T-helper 1 cell treated with Interleukin-12 subunit alpha and Interleukin-12 subunit beta and Interleukin-4 antibody, amounts not matched to agents 30 μg/mL and 1 μg/mL, for 36 hours (primary cell): ENCODE measurements around the gene SGCG.
"Not testable (repeated sequence)": the region's sequence is repeated elsewhere in the genome, so short reads cannot be mapped to it uniquely, and the experiment has no call there.

Source experiments
- H3K27ac Mint-ChIP-seq: one replicate; pipeline ENCODE4 v1.8.0; 2021; ENCODE audit warnings: mild to moderate bottlenecking, mixed read lengths
- H3K27me3 Mint-ChIP-seq: one replicate; pipeline ENCODE4 v1.8.0; 2021; ENCODE audit warnings: low read depth, mixed read lengths
- H3K36me3 Mint-ChIP-seq: one replicate; pipeline ENCODE4 v1.8.0; 2021; ENCODE audit warnings: low read depth, mixed read lengths
- H3K4me1 Mint-ChIP-seq: one replicate; pipeline ENCODE4 v1.8.0; 2021; ENCODE audit warnings: low read depth, mixed read lengths
- H3K4me3 Mint-ChIP-seq: one replicate; pipeline ENCODE4 v1.8.0; 2021; ENCODE audit warnings: mild to moderate bottlenecking, moderate library complexity, mixed read lengths
- H3K9me3 Mint-ChIP-seq: one replicate; pipeline ENCODE4 v1.8.0; 2021; ENCODE audit warnings: mixed read lengths

SGCG gene, protein sequence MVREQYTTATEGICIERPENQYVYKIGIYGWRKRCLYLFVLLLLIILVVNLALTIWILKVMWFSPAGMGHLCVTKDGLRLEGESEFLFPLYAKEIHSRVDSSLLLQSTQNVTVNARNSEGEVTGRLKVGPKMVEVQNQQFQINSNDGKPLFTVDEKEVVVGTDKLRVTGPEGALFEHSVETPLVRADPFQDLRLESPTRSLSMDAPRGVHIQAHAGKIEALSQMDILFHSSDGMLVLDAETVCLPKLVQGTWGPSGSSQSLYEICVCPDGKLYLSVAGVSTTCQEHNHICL

DNA sequence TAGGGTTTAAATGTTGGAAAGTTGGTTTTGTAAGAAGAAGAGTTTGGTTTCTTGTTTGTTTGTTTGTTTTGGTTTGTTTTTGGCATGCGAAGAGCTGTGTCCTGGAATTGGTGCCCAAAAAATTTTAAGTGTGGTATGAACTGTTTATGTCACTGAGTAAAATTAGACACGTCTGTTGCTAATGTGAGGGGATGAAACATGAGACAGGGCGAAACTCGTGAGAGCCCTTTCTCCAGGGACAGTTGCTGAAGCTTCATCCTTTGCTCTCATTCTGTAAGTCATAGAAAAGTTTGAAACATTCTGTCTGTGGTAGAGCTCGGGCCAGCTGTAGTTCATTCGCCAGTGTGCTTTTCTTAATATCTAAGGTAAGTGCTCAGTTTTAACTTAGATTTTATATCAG is at the start of gene SGCG:
Gene SGCG, plus strand, starts transcription at position 269 of the 400 bp plus-strand sequence. CDS start 22,716 bp downstream, outside the sequence.
- no peaks in the 10 kb centered on the region for H3K9me3 Mint-ChIP-seq
- no peak within 1 kb of the TSS for H3K4me3 Mint-ChIP-seq
- no peak within 1 kb of the TSS for H3K27ac Mint-ChIP-seq
- H3K27me3 Mint-ChIP-seq: peaks cover 10% of the 10 kb centered on the region
- no peaks in the 10 kb centered on the region for H3K36me3 Mint-ChIP-seq
- H3K4me1 Mint-ChIP-seq: no peaks in the 10 kb centered on the region

DNA sequence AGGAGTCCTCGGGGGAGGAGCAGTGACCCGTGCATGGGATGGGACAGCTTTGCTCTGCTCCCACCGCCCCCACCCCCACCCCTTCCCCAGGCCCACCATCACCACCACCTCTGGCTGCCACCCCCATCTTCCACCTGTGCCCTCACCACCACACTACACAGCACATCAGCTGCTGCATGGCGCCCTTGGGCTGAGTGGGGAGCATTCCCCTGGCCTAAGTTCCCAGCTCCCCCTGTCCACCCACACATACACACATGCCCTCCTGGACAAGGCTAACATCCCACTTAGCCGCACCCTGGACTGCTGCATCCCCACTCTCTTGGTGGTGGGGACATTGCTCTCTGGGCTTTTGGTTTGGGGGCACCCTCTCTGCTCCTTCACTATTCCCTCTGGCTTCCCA is 46.2 kb upstream of the SGCG start:
- Mint-ChIP-seq H3K27me3 (no peaks in the 10 kb centered on the region), H3K4me1 (no peaks in the 10 kb centered on the region), H3K9me3 (no peaks in the 10 kb centered on the region), H3K4me3 (no peak overlapping the region), H3K27ac (no peak overlapping the region), H3K36me3 (no peaks in the 10 kb centered on the region)

DNA sequence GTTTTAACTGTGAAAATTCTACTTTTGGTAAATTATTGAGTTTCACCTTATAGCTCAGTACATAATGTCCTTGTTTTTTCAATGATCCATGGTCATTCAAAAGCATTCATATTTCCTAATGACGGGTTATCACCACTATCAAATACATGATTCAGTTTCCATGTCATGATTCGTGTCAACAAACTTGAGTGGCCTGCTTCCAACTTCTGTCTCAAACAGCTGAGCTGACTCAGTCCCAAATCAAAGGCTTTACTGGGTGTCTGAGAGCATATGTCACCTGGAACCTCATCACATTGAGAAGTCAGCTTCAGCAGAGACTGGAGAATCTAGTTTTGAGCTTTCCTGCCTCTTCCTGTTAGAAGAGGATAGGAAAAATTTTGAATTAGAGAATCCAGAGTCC is 40.3 kb upstream of the SGCG start:
- H3K36me3 Mint-ChIP-seq: no peaks in the 10 kb centered on the region
- H3K27ac Mint-ChIP-seq: no peak overlapping the region
- no peaks in the 10 kb centered on the region for H3K9me3 Mint-ChIP-seq
- H3K4me3 Mint-ChIP-seq: no peak overlapping the region
- no peaks in the 10 kb centered on the region for H3K27me3 Mint-ChIP-seq
- no peaks in the 10 kb centered on the region for H3K4me1 Mint-ChIP-seq

DNA sequence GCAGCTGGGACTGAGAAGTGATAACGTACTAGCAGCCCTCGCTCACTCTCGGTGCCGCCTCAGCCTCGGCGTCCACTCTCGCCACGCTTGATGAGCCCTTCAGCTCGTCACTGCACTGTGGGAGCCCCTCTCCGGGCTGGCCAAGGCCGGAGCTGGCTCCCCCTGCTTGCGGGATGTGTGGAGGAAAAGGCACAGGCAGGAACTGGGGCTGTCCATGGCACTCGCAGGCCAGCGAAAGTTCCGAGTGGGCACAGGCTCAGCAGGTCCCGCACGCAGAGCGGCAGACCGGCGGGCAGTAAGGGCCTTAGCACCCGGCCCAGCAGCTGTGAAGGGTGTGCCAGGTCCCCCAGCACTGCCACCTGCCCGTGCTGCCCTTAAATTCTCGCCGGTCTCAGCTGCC is 38.8 kb upstream of the SGCG start:
- no peak overlapping the region for H3K4me3 Mint-ChIP-seq
- no peak overlapping the region for H3K27ac Mint-ChIP-seq
- H3K9me3 Mint-ChIP-seq: no peaks in the 10 kb centered on the region
- no peaks in the 10 kb centered on the region for H3K4me1 Mint-ChIP-seq
- H3K36me3 Mint-ChIP-seq: no peaks in the 10 kb centered on the region
- H3K27me3 Mint-ChIP-seq: no peaks in the 10 kb centered on the region

DNA sequence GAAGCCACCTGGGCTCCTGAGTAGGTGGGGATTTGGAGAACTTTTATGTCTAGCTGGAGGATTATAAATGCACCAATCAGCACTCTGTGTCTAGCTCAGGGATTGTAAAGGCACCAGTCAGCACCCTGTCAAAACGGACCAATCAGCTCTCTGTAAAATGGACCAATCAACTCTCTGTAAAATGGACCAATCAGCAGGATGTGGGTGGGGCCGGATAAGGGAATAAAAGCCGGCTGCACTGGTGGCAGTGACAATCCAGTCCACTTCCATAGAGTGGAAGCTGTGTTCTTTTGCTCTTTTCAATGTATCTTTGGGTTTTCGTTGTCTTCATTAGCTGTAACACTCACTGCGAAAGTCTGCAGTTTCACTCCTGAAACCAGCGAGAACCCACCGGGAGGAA is 38.2 kb upstream of the SGCG start:
- not testable (repeated sequence) for H3K4me1 Mint-ChIP-seq, H3K4me3 Mint-ChIP-seq, H3K9me3 Mint-ChIP-seq, H3K36me3 Mint-ChIP-seq, H3K27me3 Mint-ChIP-seq, H3K27ac Mint-ChIP-seq

DNA sequence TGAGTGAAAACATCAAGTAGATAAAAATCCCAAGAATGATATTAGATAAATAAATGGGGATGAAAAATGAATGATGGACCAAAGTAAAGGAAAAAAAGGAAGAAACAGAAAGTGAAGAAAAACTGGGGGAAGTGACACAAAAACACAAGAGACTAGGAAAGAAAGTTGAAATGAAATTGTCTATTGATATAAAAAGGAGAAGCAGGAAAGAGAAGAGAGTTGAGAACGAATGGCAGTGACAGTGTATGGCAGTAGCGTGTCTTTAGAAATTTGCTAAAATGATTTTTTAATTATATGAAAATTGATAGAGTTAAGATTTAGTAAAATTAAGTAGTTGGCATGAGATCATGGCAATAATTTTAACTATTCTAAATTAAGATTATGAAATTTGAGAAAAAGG is 36.3 kb upstream of the SGCG start:
- H3K36me3 Mint-ChIP-seq: no peaks in the 10 kb centered on the region
- H3K4me1 Mint-ChIP-seq: no peaks in the 10 kb centered on the region
- H3K27ac Mint-ChIP-seq: no peak overlapping the region
- H3K4me3 Mint-ChIP-seq: no peak overlapping the region
- H3K9me3 Mint-ChIP-seq: no peaks in the 10 kb centered on the region
- H3K27me3 Mint-ChIP-seq: no peaks in the 10 kb centered on the region

DNA sequence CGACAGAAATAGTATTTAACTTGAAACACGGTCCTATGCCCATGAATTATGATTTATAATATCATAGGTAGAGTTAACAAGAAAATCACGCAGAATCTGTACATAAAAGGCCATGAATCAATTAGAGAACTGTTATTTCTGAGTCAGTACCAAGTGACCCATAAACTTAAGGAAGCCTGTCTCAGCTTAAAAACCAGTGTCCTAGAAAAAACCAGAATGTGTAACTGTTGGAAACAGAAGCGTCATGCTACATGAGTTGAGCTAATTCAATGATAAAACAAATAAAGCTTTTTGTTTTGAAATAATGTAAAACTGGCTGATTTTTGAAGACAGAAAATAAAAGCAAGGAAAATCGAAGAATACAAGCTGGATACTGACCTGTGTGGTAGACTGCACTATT is 34.8 kb upstream of the SGCG start:
- Mint-ChIP-seq H3K4me3 (no peak overlapping the region), H3K27me3 (peaks cover under 1% of the 10 kb centered on the region), H3K27ac (no peak overlapping the region), H3K9me3 (no peaks in the 10 kb centered on the region), H3K4me1 (no peaks in the 10 kb centered on the region), H3K36me3 (no peaks in the 10 kb centered on the region)

DNA sequence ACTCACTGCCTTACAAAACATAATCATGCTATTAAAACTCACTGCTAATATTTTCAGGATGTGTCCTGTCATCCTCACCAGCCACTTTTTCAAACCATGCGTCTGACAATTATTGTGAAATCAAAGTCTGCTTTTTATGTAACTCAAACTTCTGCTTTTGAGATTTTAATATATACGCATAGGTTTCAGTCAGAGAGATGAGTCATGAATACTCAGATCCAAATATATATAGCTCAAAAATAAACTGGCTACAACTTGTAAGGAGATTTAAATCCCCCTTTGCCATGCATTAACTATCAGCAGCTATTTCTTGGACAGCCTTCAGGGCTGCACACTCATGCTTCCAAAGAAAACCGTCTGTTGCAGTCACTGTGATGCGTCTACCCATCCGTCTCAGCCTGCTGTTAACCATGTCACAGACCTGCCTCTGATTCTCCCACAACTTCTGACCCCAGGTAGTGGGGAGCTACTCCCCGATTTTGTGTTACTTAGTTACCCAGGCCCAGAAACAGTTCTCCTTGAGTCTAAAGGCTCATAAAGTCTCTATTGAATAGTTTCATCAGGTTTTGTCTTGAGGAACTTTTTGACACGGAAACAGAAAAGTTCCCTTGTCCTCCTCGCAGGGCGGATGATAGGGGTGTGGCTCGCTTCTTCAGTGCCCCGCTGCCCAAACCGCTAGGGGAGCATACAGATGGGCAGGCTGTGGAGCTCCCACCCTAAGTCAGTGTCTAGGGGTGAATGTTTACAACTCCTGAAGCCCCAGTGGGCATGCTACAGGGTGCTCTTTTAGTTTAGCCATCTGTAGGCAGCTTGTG is 33.8 kb upstream of the SGCG start:
- Mint-ChIP-seq H3K9me3 (no peaks in the 10 kb centered on the region), H3K27ac (no peak overlapping the region), H3K36me3 (no peaks in the 10 kb centered on the region), H3K4me3 (no peak overlapping the region), H3K27me3 (peaks cover 5% of the 10 kb centered on the region), H3K4me1 (no peaks in the 10 kb centered on the region)

DNA sequence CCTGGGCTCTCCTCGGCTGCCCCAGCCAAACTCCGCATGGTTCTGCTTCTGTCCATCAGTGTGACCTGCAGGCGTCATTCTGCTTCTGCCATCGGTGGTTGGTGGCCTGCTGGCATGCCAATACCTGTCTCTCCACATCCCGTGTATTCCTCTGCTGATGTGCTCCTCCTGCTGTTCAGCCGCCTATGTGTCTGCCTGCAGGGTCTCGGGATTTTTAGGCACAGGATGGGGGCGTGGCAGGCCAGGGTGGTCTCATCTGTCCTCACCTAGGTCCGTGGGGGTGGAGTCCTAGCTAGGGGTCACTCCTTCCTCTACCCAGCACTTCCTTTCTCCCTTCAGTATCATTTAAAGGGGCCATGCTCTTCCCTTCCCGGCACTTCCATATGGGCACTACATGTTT is 33.0 kb upstream of the SGCG start:
- Mint-ChIP-seq H3K4me1 (no peaks in the 10 kb centered on the region), H3K9me3 (no peaks in the 10 kb centered on the region), H3K27me3 (peaks cover 5% of the 10 kb centered on the region), H3K4me3 (no peak overlapping the region), H3K36me3 (no peaks in the 10 kb centered on the region), H3K27ac (no peak overlapping the region)

DNA sequence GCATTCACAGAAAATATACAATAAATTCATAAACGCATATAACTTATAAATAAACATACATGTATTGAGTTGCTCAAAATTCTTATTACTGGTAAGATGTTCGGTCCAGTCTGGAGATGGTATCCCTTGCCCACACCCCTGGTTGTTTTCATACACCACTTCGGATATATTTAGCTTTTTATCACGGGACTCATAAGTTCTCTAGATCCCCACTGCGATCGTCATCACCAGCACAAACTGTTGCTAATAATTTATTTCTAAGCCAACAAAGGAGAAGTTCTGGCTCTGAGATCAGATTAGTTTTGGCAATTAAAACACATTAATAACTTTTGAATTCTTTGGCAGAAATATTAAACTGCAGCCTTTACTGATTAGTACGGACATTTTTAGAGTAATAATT is 23.0 kb upstream of the SGCG start:
- Mint-ChIP-seq H3K27ac (no peak overlapping the region), H3K27me3 (peaks cover 30% of the 10 kb centered on the region)

DNA sequence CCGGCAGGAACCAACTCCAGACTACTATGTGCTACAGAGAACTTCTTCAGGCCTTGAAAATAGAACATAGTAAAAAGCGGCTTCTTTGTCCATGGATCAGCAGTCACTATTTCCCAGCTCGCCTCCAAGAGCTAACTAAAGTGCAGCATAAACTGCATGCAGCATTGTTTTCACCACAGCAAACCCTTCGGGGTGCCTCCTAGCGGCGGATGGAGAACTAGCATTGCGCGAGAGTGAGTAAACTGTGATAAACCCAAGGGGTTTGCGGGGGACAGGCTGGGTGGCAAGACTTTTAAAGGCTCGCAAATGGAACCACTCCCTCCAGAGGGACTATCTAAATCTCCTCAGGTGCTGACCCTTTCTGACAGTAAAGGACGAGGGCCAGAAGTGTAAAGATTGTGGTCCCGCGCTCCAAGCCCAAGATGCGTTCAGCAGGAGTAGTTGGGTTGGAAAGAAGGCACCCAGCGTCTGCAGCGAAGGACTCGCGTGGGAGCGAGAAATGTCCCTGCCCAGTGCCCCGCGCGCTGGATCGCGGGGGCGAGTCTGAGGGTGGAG is 21.5 kb upstream of the SGCG start:
- Mint-ChIP-seq H3K36me3 (no peaks in the 10 kb centered on the region), H3K27me3 (peaks cover 30% of the 10 kb centered on the region), H3K4me1 (no peaks in the 10 kb centered on the region), H3K4me3 (no peak overlapping the region), H3K9me3 (peaks cover 2% of the 10 kb centered on the region), H3K27ac (no peak overlapping the region)

More for the DNA sequence above, 23.0 kb upstream of the SGCG start:
- H3K36me3 Mint-ChIP-seq: no peaks in the 10 kb centered on the region
- no peaks in the 10 kb centered on the region for H3K4me1 Mint-ChIP-seq
- no peak overlapping the region for H3K4me3 Mint-ChIP-seq
- H3K9me3 Mint-ChIP-seq: peaks cover 4% of the 10 kb centered on the region

DNA sequence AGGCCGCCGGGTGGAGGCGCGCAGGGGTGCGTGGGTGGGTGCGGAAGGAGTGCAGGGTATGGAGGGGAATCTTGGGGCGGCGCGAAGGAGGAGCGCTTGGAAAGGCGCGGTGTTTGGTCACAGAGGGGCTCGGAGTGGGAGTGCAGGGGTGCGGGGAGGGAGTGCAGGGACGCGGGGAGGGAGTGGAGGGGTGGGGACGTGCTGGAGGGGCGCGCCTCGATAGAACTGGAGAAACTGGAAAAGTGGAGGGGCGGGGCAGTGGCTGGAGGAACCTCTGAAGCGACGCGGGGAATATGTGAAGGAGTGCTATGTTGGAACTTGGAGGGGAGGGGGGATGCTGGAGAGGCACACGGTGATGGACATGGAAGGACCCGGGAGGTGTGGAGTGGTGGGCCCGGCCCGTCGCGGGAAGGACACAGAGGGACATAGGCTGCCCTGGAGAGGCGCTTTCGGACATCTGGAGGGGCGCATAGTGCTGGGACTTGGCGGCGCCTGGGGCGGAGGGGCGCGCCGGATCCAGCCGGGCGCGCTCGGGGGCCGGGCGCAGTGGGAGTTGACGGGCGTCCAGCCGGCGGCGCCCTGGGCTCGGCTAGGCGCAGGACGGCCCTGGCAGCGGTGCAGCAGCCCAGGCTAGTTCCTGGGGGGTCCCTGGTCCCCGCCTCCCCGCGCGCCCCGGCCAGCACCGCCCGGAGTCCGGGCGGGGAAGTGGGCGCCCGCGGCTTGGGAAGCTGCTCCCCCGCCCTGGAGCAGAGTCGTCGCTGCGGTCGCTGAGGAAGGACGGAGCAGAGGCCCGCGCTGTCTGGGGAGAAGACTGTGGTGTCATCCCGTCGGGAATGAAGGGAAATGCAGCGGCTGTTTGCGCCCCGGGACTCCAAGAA is 20.8 kb upstream of the SGCG start:
- Mint-ChIP-seq H3K27ac (no peak overlapping the region), H3K4me1 (no peaks in the 10 kb centered on the region)

DNA sequence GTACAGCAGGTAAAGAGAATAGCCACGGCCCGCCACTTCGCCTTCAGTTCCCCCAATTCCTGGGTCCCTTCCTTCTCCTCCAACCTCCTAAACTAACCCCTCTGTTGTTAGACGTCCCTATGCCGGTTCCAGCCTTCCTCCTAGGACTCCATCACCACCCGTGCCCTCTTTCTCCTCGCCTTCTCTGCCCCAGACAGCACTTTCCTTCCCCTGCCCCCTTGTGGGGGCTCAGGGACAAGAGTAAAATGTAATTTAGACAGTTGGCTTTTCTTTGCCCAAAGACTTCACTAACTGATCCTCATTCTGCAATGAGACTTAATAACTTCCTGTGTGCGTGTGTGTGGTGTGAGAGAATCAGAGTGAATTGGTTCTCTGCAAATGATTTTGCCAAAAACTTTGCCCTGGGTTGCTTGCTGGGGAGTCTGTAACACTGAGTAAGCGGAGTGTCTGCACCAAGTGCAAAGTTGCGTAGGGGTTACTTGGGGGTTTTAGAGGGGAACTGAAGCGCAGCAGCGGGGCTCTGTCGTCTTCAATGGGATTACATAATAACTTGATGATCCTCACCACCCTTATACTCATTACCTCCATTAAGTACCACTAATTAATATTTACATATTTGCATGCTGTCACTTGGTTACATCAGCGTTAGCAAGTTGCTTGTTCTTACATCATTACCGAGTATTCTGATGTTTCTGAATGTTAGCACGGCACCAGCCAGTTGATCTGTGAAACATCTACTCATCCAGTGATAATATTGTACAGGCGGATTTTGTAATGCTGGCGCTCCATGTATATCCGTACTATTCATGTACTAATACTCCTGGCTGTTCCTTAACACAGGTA is 19.9 kb upstream of the SGCG start:
- peaks cover 30% of the 10 kb centered on the region for H3K27me3 Mint-ChIP-seq
- H3K4me1 Mint-ChIP-seq: no peaks in the 10 kb centered on the region
- no peaks in the 10 kb centered on the region for H3K9me3 Mint-ChIP-seq
- no peak overlapping the region for H3K27ac Mint-ChIP-seq
- no peaks in the 10 kb centered on the region for H3K36me3 Mint-ChIP-seq
- H3K4me3 Mint-ChIP-seq: no peak overlapping the region

More for the DNA sequence above, 20.8 kb upstream of the SGCG start:
- Mint-ChIP-seq H3K27me3 (peaks cover 30% of the 10 kb centered on the region), H3K4me3 (no peak overlapping the region), H3K36me3 (no peaks in the 10 kb centered on the region), H3K9me3 (no peaks in the 10 kb centered on the region)

DNA sequence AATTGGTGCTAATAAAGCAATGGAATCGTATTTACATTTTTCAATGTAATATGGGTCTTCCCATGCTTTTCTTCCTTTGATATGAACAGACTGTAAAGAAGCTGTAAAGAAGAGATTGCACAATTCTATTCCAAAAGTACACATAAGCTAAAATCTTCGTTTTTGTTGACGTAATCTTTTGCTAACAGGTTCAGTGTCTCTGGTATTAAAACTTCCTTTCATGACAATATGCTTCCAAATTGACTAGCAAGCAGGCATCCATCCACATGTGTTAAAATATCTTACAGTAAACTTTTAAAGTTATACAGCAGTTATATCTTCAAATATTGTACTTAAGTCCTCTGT is 19.3 kb upstream of the SGCG start:
- Mint-ChIP-seq H3K4me3 (no peak overlapping the region), H3K4me1 (no peaks in the 10 kb centered on the region), H3K27me3 (peaks cover 30% of the 10 kb centered on the region), H3K9me3 (no peaks in the 10 kb centered on the region), H3K36me3 (no peaks in the 10 kb centered on the region), H3K27ac (no peak overlapping the region)
